Placental epithelial cell (primary cell): ENCODE data around the gene IL7R. TPM values are rescaled to one million over a fixed set of nuclear protein-coding genes. Genes with fewer than 3 reads are reported as not detected.

ENCODE experiments used
- small RNA-seq: library from RNA; depleted of rRNA; stranded (forward); fragments of <200 nt; gene quantifications from one replicate; pipeline ENCODE3, GENCODE V24; 2012
- total RNA-seq: library from RNA; depleted of rRNA; stranded (reverse); fragments of >200 nt; gene quantifications from 2 replicates; pipeline ENCODE4 v1.2.3, GENCODE V29; 2012

IL7R gene, protein sequence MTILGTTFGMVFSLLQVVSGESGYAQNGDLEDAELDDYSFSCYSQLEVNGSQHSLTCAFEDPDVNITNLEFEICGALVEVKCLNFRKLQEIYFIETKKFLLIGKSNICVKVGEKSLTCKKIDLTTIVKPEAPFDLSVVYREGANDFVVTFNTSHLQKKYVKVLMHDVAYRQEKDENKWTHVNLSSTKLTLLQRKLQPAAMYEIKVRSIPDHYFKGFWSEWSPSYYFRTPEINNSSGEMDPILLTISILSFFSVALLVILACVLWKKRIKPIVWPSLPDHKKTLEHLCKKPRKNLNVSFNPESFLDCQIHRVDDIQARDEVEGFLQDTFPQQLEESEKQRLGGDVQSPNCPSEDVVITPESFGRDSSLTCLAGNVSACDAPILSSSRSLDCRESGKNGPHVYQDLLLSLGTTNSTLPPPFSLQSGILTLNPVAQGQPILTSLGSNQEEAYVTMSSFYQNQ
- total RNA-seq, result 0.39 TPM in 1 of 2 replicates, not detected in the other

DNA sequence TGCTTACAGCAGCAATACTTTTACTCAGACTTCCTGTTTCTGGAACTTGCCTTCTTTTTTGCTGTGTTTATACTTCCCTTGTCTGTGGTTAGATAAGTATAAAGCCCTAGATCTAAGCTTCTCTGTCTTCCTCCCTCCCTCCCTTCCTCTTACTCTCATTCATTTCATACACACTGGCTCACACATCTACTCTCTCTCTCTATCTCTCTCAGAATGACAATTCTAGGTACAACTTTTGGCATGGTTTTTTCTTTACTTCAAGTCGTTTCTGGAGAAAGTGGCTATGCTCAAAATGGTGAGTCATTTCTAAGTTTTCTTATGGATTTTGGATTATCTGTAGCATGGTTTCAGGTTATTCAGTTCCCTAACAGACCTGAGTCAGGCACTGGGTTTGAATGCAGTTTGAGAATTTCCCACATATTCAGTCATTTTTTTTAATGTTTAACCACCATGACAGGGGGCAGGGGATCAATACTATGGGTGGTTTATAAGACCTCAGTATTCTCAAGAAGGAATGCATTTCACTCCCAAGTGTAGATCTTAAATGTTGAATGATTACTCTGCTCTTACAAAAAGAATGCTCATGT lies at the start of gene IL7R:
Gene IL7R (plus strand): TSS at position 127 of the 587 bp plus-strand sequence. CDS start 87 bp downstream, at position 214.

Small RNAs within 50 kb of the gene (small RNA-seq; reads per million reads assigned to genes)
- not detected for gene AC112204.1

Other genes starting within 250 kb of the IL7R start
- 4.4 and 8.2 TPM in 2 replicates for gene SPEF2, start 239.0 kb upstream of the IL7R start, total RNA-seq
- gene CAPSL, start 81.7 kb downstream of the IL7R start, total RNA-seq, result not detected in 2 replicates
- gene UGT3A1, start 134.5 kb downstream of the IL7R start, total RNA-seq, result not detected in 2 replicates
- gene UGT3A2, start 210.0 kb downstream of the IL7R start, total RNA-seq, result not detected in 2 replicates